Right ventricle myocardium superior (tissue), 1 donor: ENCODE data around the gene LDB1. TPM values are rescaled to one million over a fixed set of nuclear protein-coding genes. Genes with fewer than 3 reads are reported as not detected.

ENCODE experiments used
- ATAC-seq: fragments of 200-7000 bp; cut with Tn5 transposase; one replicate; pipeline ENCODE4 v1.9.1; 2020; ENCODE audit warnings: mild to moderate bottlenecking; ENCODE audit not compliant: poor library complexity
- DNase-seq: peaks from one replicate; pipeline ENCODE4 v3.0.0-alpha.2; 2020
- intact Hi-C: fragments of 100-400 bp; cut with DNase I; formaldehyde crosslinking; loops from one replicate; pipeline ENCODE4 v1.11.2; 2022
- total RNA-seq: library from RNA; stranded (reverse); fragmentation: NEBNext Ultra II Directional; extraction: Animal tissue kit (Norgen Biotek cat#: 25700); gene quantifications from one replicate; pipeline ENCODE4 v1.2.1, GENCODE V29; 2021
- donor health status: DM: no; HTN: yes; CAD: no; lungs with severe emphysema.

Gene LDB1
- total RNA-seq, 1 donor from 2014 or later: 56.2 TPM

DNA sequence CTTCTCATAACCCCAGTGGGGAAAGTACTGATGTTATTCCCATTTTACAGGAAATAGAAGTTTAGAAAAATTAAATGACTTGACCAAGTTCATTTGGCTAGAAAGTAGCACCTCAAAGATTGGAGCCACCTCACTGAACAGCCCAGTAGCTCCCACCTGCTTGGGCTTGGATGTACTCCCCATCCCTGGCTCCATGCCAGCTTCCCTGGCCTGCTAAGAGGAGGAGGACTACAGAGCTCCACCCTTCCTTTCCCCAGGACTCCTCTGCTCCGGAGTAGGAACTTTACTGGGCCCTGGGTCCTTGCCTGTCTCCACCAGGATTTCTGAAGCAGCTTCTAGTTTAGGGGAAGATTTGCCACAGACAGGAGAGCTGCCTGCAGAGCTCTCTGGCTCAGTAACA, 52.0 kb downstream of the LDB1 start:
- intact Hi-C loops: loop anchor here (5.0 kb wide), 1 partner anchor 49 kb away; no protein-coding TSS in a partner anchor
- ATAC-seq: no peak
- DNase-seq: peak; percentile 66

GRCh38 chr10:102067091-102067916, 52.9 kb downstream of the LDB1 start:
- intact Hi-C loops: loop anchor here (5.0 kb wide), 1 partner anchor 50 kb away; no protein-coding TSS in a partner anchor
- DNase-seq (no peak), ATAC-seq (no peak)

GRCh38 chr10:102066399-102067088, 53.6 kb downstream of the LDB1 start:
- DNase-seq (no peak), ATAC-seq (no peak)
- intact Hi-C loops: loop anchor here (5.0 kb wide), 1 partner anchor 51 kb away; no protein-coding TSS in a partner anchor

DNA sequence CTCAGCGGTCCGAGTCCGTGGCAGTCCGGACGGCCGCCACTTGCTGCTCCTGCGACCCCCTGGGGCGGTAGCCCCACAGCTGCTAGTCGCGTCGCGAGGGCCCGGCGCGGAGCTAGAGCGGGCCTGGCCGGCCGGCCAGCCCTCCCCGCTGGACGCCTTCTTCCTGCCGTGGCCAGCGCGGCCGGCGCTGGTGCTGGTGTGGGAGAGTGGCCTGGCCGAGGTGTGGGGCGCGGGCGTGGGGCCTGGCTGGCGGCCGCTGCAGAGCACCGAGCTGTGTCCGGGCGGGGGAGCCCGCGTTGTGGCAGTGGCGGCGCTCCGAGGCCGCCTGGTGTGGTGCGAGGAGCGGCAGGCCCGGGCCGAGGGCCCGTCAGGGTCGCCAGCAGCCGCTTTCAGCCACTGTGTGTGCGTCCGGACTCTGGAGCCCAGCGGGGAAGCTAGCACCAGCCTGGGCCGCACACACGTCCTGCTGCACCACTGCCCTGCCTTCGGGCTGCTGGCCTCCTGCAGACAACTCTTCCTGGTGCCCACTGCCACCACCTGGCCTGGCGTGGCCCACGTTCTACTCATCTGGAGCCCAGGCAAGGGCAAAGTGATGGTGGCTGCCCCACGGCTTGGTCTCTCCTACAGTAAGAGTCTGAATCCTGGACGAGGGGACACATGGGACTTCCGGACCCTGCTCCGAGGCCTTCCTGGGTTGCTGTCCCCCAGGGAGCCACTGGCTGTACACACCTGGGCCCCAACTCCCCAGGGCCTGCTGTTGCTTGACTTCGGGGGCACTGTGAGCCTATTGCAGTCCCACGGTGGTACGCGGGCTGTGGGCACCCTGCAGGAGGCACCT, 54.4 kb downstream of the LDB1 start:
- ATAC-seq (peak; percentile 62), DNase-seq (peak; percentile 68)
- intact Hi-C loops: loop anchor here (5.0 kb wide), 1 partner anchor 52 kb away; no protein-coding TSS in a partner anchor

DNA sequence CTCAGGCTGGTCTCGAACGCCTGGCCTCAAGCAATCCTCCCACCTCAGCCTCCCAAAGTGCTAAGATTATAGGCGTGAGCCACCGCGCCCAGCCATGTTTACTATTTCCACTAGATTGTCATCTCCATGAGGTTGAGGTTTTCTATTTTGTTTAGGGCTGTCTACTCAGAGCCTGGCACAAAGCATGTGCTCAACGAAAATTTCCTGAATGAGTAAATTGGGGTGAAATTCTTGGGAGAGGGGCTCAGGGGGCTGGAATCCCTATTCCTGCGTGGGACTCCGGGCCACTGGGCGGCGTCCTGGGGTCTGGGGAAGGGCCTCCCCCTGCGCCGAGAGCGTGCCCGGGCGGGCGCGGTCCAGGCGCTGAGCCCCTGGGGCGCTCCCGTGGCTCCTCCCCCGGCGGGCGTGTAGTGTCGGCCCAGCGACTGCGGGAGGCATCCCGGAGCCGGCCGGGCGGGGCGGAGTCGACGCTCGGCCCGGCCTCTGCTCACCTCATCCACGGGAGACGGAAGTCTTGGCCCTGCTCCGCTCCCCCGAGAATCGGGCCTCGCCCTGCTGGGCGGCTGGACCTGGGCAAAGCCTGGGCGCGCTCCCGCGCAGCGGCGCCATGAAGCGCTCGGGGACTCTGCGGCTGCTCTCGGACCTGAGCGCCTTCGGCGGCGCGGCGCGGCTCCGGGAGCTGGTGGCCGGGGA, 55.2 kb downstream of the LDB1 start, which contains the start of gene HPS6:
HPS6 (plus strand) TSS at position 482 of the 693 bp plus-strand sequence; CDS start at position 608, 126 bp downstream.
- ATAC-seq: peak; percentile 99
- intact Hi-C loops: loop anchor here (5.0 kb wide), 1 partner anchor 52 kb away; no protein-coding TSS in a partner anchor
- DNase-seq: peak; percentile 95

GRCh38 chr10:102064503-102064867, 55.7 kb downstream of the LDB1 start:
- no peak for DNase-seq
- ATAC-seq: no peak
- intact Hi-C loops: no loop called here

- intact Hi-C loops: no loop called here
- ATAC-seq (no peak), DNase-seq (no peak)
Measured at GRCh38 chr10:102059987-102060386, 60.2 kb downstream of the LDB1 start.

Other genes starting within 250 kb of the LDB1 start
- gene ARMH3, start 64.2 kb downstream of the LDB1 start, total RNA-seq: 55.1 TPM
- gene HPS6, start 55.0 kb downstream of the LDB1 start, total RNA-seq: 9.5 TPM
- gene PPRC1, start 12.7 kb upstream of the LDB1 start, total RNA-seq: 10.5 TPM
- 22.8 TPM for gene NOLC1, start 32.0 kb upstream of the LDB1 start, total RNA-seq
- gene ELOVL3, start 105.9 kb upstream of the LDB1 start, total RNA-seq: 0.22 TPM
- 3.4 TPM for gene PITX3, start 121.1 kb upstream of the LDB1 start, total RNA-seq
- 41.4 TPM for gene GBF1, start 125.2 kb upstream of the LDB1 start, total RNA-seq